HG02943 (cell line): ENCODE data around the gene AFAP1.

Source experiments
- ATAC-seq: cut with Tn5 transposase; IDR thresholded peaks from one replicate; pipeline ENCODE4 v1.9.1; 2021; ENCODE audit warnings: mild to moderate bottlenecking, low read depth, moderate library complexity; ENCODE audit not compliant: unreplicated experiment

AFAP1 gene

DNA sequence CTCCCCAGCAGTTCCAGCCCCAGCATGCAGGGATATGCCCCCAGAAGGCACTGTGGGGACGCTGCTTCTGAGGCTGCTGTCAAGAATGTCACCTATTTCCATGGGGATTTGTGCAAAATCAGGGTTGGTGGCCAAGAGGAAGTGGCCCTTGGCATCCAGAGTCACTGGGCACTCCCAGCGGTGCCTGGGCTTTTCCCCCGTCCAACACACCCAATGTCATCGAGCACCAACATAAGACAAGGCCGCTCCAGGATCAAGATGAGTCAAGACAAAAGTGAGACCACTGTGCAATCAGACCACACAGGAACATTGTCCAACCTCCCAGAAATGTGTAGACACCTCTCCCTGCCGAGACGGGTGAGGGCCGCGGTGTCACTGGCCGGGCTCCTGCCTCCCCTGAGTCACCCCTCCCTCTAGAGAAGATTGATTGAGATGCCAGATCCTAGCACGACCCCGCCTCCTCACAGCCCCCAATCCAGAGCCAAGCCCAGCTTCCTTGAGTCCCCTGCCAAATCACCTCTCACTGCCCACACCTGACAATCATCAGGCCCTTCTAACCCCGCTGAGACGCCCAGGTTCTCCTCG lies 194.3 kb downstream of the AFAP1 start:
- no peak for ATAC-seq

DNA sequence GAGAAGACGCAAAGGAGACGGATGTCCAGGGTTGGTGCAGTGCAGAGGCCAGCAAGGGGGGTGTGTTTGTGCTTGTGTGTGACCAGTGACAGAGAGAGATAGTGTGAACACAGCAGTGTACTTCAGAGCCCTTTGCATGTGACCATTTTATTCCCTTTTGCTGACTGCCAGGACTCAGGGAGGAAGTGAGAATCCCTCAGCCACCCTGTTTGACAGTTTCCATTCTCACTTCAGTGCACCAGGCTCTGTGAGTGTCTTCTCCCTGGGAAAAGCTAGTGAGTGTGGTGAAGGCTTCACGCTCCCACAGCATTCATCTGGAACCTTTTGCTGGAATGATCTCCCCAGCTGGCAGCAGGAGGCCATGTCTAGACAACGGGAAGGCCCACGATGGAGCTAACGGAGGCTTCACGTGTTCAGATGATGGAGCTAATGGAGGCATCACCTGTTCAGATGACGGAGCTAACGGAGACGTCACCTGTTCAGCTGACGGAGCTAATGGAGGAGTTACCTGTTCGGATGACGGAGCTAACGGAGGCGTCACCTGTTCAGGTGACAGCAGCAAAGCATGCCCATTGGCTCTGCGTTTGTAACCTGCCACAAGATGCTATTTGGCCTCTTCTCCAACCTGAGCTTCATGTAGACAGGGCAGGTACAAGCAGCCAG lies 195.4 kb downstream of the AFAP1 start:
- no peak for ATAC-seq

DNA sequence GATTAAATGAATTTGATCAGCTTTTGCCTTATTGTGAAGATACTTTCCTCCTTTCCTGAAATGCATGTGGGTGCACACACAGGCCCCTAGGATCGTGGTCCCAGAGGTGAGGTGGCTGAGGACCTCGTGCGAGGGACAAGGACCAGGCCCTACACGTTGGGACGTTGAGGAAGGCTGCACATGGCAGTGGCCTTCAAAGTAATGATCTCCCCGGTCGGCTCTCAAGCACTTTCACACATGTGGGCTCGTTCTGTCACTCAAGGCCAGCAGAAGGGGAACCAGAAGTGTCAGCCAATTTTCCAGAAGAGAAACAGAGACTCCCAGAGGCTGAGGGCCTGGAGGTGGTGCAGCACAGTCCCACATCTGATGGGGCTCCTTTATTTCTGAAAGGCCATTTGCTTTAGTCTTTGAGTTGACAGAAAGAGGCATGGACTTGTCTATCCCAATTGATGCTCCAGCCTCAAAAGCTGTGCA lies 196.8 kb downstream of the AFAP1 start:
- ATAC-seq = no peak

DNA sequence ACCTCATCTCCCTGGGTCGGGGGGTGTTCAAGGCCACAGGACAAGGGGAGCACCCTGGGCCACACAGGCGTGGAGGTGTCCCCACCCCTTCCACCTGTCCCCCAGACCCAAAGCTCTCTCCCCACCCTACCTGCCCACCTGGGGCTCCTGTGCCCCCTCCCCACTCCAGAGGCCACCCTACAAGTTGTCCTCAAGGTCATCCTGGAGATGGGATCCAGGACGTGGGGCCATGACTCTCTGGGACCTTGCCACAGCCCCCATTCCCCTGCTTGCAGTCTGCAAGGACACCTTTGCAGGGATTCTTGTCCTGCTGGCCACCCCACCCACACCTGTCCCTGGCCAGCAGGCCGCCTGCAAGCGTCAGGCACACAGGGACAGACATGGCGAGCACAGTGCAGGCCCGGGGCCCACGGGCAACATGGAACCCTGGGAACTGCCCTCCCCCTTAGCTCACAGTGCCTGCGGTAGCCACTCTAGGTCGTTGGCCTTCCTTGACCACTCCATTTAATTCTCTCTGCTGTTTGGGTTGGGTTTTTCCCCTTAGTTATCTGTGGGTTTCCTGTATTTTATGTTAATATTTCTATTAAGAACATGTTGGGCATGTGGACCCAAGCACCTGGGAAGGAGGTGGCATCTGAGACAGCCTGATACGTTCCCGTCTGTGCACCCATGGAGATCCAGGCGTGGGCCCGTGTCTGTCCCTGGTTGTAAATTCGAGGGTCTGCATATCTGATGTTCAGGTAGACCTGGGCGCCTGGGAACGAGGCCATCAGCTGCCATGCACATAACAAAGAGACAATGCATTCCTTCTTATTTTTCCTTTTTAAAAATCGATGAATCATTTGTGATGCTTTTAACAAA lies 197.5 kb downstream of the AFAP1 start:
- ATAC-seq = no peak

DNA sequence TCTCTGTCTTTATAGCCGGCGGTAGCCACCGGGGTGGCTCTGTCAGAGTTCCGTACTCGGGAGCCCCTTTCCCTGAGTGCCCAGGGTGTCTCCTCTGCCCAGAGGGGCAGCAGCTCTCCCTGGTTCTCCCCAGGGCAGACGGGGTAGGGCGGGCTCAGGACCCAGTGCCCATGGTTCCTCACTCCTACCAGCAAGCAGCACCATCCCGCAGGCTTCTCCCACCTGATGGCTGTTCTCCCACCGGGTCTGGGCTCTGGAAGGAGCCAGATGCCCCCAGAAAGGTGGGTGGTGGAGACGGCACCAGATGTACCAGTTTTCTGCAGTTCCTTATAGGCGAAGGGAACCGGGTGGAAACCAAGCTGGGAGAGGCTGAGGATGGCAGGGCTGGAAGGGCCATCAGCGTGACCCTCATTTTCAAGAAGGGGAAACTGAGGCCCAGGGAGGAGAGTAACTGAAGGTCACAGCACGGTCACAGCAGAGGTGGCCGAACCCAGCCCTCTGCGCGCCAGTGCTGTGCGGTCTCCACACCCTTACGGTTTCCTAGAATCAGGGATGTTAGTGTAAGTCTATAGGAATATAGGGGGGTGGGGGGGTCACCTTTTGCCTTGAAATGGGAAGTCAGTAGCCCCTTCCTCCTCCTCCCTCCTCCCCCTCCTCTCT lies 198.7 kb downstream of the AFAP1 start:
- ATAC-seq = no peak

DNA sequence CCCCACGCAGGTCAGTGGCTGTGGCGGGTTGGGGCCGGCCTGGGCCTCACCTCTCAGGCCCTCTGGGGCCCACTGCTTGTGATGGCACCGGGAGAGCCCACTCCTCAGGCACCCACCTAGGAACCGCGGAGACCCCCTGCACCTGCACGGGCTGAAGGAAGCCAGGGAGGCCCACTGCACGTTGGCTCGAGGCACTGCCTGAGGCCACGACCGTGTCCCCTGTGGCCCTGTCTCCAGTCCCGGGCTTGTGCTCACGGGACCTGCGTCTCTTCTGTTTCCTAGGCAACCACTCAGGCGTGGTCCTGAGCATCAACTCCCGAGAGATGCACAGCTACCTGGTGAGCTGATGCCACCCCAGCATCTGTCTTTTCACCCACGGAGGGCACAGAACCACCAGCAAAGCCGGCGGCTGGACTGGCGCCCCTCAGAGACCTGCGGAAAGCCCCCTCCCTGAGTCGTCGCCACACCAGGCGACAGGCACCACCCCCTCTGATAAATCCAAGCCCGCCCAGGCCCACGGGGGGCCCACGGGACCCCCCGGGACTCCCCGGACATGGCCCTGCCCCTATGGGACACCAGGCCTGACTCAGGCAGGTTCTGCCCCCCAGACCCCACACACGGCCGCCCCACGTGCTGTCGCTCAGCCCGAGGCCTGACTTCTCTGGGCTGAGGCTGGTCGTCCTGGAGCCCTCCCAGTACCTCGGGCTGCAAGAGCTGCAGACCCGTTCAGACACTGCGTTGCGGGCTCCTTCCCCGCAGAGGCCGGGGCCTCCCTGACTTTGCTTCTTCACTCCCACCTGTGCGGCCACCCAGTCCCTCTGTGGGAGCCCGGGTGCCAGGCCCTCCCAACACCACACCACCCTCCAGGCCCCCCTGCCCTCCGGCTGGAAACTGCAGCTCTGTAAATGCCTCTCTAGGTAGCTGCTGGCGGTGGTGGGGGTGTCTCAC lies 199.5 kb downstream of the AFAP1 start:
- ATAC-seq = no peak

DNA sequence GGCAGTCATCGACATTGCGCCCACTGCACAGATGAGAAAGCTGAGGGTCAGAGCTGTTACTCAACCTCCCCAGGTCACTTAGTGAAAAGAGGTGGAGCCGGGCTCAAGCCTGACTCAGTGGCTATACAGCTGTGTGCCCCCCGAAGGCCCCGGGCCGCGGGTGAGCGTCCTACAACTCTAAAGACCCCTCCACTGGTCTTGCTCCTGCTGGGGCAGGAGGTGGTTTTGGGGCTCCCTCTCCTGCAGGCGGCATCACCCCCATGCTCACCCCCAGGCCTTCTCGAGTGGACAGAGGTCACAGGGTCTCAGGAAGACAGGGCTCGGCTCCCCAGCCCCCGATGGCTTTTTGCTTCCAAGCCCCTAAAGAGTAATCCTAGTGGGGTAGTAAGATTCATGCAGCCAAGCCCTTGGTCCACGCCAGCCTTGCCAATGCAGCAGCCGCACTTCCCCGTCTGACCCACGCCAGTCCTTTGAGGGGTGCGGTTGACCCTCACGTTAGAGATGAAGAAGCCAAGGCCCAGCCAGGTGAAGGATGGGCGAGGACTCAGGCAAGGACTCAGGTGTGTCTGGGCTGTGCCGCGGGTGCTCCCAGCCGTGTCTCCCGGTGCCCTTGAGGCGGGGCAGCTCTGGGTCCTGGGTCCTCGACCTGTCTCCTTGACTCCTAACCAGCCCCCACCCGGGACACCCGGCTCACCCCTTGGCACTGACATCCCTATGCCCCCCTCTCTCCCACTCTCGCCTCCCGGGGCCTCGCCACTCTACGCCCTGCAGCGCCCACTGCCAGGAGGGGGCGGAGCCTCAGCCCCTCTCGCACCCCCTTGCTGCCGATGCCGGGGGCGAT lies 200.4 kb downstream of the AFAP1 start:
- no peak for ATAC-seq

DNA sequence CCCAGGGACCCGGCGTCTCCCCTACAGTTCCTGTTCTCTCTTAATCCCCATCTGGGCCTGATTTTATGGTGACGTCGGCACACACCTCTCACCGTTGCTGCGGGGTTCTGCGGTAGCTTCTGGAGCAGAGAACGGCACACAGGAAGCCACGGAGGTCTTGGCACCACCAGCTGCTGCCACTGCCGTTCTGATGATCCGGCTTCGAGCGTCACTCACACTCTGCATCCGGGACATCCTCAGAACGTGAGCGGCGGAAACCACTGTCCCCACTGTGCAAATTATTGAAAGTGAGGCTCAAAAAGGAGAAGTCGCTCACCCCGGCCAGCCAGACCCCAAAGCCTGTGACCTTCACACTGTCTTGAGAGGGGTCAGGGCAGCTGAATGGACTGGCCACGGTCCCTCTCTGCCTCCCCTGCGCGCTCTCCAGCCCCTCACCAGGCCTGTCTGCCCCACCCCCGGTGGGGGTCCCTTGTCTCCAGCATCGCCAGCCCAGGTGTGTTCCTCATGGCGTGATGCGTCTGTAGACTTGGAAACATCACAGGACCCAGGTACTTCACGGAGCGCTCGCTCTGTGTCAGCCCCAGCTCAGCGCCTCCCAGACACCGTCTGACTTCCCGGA lies 201.1 kb downstream of the AFAP1 start:
- no peak for ATAC-seq

DNA sequence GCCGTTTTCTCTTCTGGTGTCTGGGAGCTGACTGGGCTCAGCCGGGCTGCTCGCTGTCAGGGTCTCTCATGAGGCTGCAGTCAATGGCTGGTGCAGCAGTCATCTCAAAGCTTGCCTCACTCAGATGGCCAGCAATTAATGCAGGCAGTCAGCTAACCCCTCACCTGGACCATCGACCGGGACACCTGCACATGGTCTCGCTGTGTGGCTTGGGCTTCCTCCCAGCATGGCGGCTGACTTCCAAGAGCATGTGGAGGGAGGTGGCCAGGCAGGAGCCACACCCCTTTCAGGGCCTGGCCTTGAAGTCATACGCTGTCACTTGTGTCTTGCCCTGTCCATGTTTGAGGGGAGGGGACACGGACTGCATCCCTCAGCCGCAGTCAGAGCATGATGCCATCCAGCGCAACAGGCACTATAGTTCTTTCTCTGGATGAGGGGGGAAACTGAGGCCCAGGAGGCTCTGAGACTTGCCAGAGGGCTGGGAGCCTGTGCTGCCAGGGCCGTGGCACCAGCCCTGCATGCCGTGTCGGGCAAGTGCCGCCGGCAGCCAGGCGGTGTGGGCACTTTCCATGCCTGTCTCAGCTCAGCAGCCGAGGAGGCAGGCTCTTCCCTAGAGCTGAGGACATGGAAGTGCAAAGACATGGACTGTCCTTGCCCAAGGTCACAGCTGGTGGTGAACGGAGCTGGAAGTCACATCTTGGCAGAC lies 201.8 kb downstream of the AFAP1 start:
- ATAC-seq = no peak

DNA sequence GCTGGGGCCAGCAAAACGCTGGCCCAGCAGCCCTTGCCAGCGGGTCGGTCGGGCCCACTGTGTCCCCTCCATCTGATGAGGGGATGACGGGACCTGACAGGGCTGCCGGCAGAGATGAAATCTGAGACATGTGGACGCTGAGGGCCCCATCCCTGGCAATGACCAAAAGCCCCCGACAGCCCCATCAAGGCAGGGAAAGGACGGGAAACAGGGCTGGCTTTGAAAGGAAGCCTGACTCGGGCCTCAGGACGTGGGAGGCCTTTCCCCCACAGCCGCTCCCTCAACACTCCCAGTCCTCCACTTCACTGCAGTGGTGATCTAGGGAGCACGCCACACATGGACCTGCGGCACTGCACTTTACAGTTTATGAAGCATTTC lies 202.4 kb downstream of the AFAP1 start:
- ATAC-seq = no peak

DNA sequence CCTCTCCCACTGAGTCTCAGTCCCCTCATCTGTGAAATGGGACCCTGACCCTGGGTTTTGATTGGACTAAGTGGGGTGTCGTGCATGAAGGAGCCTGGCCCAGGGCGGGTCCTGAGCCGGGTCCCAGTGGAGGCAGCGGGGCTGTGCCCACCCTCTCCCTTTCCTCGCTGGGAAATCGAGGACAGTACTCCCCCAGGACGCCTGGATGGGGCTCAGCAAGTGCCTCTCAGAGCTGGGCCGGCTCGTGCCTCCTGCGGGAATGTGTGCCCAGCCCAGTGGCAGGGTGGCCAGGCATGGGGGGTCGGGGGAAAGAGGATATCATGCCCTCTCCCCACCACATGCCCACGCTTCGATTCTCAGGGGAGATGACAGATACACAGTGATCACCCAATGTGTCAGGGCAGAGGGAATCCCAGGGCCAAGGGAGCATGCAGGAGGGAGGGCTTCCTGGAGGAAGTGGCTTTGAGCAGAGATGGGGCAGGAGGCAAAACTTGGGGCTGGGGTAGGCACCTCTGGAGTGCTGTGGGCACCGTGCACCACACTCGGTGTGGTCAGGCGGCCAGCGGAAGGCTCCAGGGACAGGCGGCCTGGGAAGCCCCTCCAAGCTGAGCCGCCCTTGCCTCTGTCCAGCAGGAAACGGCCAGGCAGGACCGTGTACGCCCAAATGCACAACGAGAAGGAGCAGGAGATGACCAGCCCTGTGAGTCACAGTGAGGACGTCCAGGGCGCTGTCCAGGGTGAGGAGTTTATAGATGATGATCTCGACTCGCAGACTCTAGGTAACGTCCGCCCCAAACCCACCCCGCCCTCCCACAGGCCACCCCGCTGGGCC lies 203.0 kb downstream of the AFAP1 start:
- ATAC-seq = no peak

DNA sequence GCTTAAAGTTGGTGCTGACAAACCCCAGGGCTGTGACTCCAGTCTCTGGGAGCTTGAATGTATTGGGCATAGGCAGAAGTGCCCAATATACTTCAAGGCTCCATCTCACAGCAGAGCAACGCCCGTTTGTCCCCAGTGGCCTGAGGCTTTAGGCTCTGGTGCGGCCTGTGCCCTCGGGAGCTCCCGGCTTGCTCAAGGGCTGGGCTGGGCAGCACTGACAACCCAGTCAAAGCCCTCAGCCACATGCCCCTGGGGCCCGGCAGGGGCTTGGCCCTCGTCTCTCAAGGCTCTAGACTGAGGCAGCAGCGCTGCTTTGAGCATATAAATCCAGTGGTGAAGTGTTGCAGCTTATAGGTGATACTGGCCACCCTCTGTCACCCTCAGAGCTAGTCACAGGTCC lies 203.7 kb downstream of the AFAP1 start:
- no peak for ATAC-seq

DNA sequence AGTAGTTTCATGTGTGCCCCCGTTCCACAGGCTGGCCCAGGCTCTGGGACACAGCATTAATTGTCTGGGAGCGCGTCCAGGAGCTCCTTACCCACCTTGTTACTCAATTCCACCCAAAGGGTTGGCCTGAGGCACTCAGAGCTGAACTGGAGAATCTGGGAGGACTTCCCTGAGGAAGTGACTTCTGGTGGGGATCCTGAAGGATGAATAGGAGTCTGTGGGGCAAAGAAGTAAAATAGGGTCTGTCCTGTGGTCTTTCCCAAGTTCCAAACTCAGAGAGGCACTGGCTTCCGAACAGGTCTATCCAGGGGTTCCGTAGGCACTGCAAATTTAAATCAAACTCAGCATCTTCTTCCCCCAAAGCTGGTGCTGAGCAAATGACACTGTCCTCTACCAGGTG lies 204.3 kb downstream of the AFAP1 start:
- no peak for ATAC-seq

DNA sequence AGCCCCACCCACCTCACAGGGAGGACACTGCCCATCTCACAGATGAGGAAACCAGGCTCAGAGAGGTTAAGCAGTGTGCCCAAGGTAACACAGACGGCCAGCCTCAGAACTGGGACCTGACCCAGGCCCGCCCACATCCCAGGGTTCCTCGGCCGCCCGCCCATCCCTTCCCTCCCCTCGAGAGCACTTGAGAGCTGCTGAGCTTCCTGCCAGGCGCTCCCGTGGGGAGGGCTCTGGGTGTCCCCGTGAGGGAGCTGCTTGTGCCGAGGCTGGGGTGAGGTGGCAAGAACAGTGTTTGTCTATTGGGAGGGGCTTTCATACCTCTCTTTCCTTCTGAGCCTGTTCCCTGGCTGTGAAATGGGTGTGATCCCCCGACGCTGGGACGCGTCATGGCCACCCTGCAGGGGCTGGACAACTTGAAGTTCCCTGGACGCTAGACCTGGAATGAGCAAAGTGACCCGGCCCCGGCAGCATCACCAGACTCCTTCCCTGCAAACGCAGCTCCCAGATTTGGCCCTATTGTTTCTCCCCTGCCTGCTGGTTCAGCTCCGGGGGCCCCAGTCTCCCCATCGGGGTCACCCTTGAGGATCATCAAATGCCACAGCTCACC lies 204.9 kb downstream of the AFAP1 start:
- ATAC-seq = no peak

DNA sequence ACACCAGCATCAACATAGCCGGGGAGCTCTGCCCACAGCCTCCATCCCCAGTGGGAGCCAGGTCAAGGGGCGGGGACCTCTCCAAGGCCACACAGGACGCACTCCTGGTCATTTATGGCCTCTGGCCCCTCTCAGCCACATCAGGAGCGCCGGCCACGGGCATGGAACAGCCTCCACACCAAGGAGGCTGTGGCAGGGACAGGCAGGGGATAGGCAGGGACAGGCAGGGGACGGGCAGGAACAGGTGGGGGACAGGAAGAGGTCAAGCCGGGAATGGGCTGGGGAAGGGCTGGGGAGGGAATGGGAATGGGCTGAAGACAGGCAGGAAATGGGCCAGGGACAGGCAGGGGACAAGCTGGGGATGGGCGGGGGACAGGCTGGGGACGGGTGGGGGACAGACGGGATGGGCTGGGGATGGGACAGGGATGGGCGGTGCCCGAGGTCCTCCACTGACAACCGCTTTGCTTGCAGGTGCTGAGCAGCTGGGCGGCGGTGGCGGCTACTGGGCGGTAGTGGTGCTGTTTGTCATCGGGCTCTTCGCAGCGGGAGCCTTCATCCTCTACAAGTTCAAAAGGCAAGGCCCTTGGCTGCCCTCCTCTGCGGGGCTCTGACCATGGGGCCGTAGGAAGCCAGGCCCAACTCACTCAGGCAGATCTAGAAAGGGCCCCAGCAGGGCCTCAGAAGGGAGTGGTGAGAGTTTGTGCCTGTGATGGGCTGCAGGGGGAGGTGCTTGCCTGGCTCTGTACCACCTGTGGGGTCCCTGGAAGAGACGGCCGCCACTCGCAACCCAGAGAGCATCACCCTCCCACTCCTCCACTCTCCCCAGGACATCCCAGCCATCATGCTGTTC lies 205.6 kb downstream of the AFAP1 start:
- ATAC-seq = no peak

DNA sequence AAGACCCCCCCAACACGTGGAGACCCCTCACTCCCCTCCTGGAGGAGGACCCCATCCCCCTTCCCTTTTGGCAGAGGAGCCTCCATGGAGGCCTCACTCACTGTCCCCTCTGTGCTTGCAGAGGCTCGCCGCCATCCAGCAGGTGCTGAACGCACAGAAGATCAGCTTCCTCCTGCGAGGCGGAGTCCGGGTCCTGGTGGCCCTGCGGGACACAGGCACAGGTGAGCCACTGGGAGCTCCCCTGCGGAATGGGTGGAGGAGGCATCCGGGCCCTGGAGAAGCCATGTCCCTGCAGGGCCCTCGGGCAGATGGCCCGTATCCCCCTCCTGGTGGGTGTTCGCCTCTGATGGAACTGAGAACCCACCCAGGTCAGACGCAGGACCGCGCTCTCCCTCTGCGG lies 206.5 kb downstream of the AFAP1 start:
- ATAC-seq = no peak
